Stimulated activated naive B cell treated with anti-CD40 and anti-IgM and Interleukin-4, amounts not matched to agents 10 μg/mL and 1 μg/mL and 100 μg/mL, for 72 hours (primary cell): Measurements from ENCODE around the gene EXOC7.
A peak's percentile ranks its signal among the peaks of the same experiment; 100 is the strongest.
"Not testable (repeated sequence)": the region's sequence is repeated elsewhere in the genome, so short reads cannot be mapped to it uniquely, and the experiment has no call there.

ENCODE experiments used
- ATAC-seq, 2 donors: fragments of 150-1000 bp; cut with Tn5 transposase; replicated peaks; 2 replicates each; pipeline ENCODE4 v1.10.0; 2021; ENCODE audit warnings: moderate library complexity in 1 of 2
- DNase-seq: peaks from one replicate; pipeline ENCODE4 v3.0.0; 2021
- H3K27ac Mint-ChIP-seq: one replicate; pipeline ENCODE4 v1.8.0; 2022; ENCODE audit warnings: mild to moderate bottlenecking, mixed read lengths
- H3K27me3 Mint-ChIP-seq, 2 donors: one replicate each; pipeline ENCODE4 v1.8.0; 2022; ENCODE audit warnings: mixed read lengths in 2 of 2
- H3K36me3 Mint-ChIP-seq, 2 donors: one replicate each; pipeline ENCODE4 v1.8.0; 2022; ENCODE audit warnings: mixed read lengths in 2 of 2, mild to moderate bottlenecking in 1 of 2
- H3K4me1 Mint-ChIP-seq, 2 donors: one replicate each; pipeline ENCODE4 v1.8.0; 2022; ENCODE audit warnings: mixed read lengths in 2 of 2, mild to moderate bottlenecking in 1 of 2
- H3K4me3 Mint-ChIP-seq, 2 donors: one replicate each; pipeline ENCODE4 v1.8.0; 2022; ENCODE audit warnings: mild to moderate bottlenecking in 2 of 2, mixed read lengths in 2 of 2, moderate library complexity in 1 of 2
- H3K9me3 Mint-ChIP-seq, 2 donors: one replicate each; pipeline ENCODE4 v1.8.0; 2022; ENCODE audit warnings: mixed read lengths in 2 of 2, mild to moderate bottlenecking in 1 of 2

The EXOC7 gene

DNA sequence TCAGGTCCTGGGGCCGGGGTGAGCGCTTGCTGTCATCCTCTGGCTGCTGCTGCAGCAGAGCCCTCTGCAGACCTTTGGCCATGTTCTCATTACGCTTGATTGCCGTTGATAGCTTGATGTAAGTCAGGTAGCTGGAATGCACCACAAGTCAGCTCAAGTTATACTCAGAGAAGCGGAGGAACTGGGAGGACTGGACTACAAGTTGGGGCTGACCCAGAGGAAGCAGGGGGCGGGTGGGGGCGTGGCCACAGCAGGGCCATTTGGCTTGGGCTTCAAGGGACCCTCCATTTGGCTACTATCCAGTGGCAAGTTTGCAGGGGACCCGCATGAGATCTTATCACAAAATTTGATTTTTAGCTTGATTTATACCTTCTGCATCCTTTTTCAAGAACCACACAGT lies 57.5 kb downstream of the EXOC7 start:
- Mint-ChIP-seq H3K36me3 (peaks cover 52 to 71% of the 10 kb centered on the region in 2 donors), H3K4me1 (peaks cover 6 to 17% of the 10 kb centered on the region in 2 donors), H3K27ac (no peak overlapping the region), H3K4me3 (no peak overlapping the region), H3K9me3 (no peaks in the 10 kb centered on the region), H3K27me3 (no peaks in the 10 kb centered on the region)
- no peak for ATAC-seq
- no peak for DNase-seq

DNA sequence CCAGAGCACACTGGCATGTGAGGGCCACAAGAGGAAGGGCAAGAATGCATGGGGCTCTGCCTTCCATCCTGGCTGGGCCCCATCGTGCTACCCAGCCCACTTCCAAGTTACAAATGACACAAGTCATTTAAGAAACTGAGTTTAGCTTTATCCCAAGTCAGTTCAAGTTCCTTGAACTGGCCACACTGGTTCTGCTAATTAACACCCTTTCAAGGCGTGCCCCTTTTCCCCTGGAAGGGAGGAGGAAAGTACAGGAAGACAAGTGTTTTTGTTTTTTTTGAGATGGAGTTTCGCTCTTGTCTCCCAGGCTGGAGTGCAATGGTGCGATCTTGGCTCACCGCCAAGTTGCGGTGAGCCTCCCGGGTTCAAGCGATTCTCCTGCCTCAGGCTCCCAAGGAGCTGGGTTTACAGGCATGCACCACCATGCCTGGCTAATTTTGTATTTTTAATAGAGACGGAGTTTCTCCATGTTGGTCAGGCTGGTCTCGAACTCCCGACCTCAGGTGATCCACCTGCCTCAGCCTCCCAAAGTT lies 59.0 kb downstream of the EXOC7 start:
- H3K27ac Mint-ChIP-seq, DNase-seq, H3K4me3 Mint-ChIP-seq, H3K27me3 Mint-ChIP-seq, H3K9me3 Mint-ChIP-seq, ATAC-seq: not testable (repeated sequence)
- Mint-ChIP-seq H3K4me1 (peaks cover 6 to 17% of the 10 kb centered on the region in 2 donors), H3K36me3 (peaks cover 50 to 67% of the 10 kb centered on the region in 2 donors)

DNA sequence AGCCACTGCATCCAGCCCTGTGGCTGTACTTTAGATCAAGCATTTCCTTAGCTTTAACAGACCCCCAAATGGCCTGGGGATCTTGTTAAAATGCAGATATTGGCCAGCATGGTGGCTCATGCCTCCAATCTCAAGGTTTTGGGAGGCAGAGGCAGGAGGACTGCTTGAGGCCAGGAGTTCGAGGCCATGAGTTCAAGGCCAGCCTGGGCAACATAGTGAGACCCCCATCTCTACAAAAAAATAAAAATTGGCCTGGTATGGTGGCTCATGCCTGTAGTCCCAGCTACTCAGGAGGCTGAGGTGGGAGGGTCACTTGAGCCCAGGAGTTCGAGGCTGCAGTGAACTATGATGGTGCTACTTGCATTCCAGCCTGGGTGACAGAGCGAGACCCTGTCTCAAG lies 60.7 kb downstream of the EXOC7 start:
- H3K27me3 Mint-ChIP-seq, H3K4me1 Mint-ChIP-seq, H3K4me3 Mint-ChIP-seq, ATAC-seq, H3K9me3 Mint-ChIP-seq, DNase-seq: not testable (repeated sequence)
- Mint-ChIP-seq H3K27ac (peak overlapping the region; percentile 47), H3K36me3 (peaks cover 43 to 68% of the 10 kb centered on the region in 2 donors)

DNA sequence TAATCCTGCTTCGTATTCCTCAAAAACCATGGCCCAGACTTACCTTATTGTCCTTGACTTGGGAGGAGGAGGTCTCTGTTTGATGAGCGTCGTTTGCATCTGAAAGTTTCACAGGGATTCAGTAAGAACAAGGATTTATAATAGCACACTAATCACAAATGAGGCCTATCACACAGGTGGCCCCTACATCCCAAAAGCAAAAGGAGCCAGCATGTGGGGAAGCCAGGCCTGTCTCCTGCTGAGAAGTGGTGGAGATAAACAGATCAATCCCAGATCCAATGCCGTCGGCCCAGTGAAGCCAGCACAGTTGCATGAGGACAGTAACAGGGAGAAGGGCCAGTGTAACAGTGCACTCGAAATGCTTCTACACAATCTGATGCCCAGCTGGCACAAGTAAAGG lies 63.2 kb downstream of the EXOC7 start:
- Mint-ChIP-seq H3K9me3 (no peaks in the 10 kb centered on the region), H3K4me3 (no peak overlapping the region), H3K36me3 (peaks cover 36 to 60% of the 10 kb centered on the region in 2 donors), H3K27ac (peak overlapping the region; percentile 62), H3K27me3 (no peaks in the 10 kb centered on the region), H3K4me1 (peaks cover 0 to 1% of the 10 kb centered on the region in 2 donors)
- ATAC-seq (no peak), DNase-seq (no peak)

DNA sequence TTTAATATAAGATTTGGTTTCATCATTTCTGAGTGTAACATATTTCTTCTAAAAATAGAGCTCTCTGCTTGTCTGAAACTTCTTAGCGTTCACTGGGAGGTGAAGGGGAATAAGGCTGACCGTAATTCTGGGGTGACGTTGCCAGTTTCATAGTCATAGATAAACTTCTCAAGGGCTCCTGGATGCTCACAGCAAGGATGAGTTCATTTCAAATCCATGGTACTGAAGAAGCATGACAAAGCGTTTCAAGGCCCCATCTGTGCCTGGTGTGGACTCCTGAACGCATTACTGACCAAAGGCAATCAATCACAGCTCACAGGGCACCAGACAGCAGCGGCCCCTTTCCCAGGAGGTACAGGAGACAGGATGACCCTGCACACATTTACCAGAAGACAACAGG lies 64.5 kb downstream of the EXOC7 start:
- Mint-ChIP-seq H3K27ac (no peak overlapping the region), H3K4me3 (no peak overlapping the region), H3K9me3 (no peaks in the 10 kb centered on the region), H3K36me3 (peaks cover 34 to 56% of the 10 kb centered on the region in 2 donors), H3K27me3 (no peaks in the 10 kb centered on the region), H3K4me1 (peaks cover 0 to 1% of the 10 kb centered on the region in 2 donors)
- ATAC-seq (no peak), DNase-seq (no peak)

DNA sequence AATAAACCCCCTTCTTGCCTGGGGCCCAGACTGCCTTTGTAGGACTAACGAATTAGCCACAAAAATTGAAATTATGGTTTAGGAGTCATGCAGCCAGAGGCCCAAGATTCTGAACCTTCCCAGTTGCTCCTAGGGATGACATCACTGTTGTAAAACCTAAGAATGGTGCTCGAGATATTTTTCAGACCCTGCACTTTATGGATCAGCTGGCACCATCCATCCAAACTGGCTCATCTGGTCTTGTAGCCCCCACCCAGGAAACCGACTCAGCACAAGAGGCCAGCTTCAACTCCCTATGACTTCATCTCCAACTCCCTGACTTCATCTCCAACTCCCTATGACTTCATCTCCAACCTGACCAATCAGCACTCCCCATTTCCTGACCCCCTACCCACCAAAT lies 65.5 kb downstream of the EXOC7 start:
- DNase-seq (no peak), ATAC-seq (no peak)
- H3K27ac Mint-ChIP-seq, result no peak overlapping the region
- H3K4me1 Mint-ChIP-seq, result peaks cover 0 to 1% of the 10 kb centered on the region in 2 donors
- H3K36me3 Mint-ChIP-seq, result peaks cover 23 to 48% of the 10 kb centered on the region in 2 donors
- no peak overlapping the region for H3K4me3 Mint-ChIP-seq
- H3K27me3 Mint-ChIP-seq, result no peaks in the 10 kb centered on the region
- H3K9me3 Mint-ChIP-seq, result no peaks in the 10 kb centered on the region

DNA sequence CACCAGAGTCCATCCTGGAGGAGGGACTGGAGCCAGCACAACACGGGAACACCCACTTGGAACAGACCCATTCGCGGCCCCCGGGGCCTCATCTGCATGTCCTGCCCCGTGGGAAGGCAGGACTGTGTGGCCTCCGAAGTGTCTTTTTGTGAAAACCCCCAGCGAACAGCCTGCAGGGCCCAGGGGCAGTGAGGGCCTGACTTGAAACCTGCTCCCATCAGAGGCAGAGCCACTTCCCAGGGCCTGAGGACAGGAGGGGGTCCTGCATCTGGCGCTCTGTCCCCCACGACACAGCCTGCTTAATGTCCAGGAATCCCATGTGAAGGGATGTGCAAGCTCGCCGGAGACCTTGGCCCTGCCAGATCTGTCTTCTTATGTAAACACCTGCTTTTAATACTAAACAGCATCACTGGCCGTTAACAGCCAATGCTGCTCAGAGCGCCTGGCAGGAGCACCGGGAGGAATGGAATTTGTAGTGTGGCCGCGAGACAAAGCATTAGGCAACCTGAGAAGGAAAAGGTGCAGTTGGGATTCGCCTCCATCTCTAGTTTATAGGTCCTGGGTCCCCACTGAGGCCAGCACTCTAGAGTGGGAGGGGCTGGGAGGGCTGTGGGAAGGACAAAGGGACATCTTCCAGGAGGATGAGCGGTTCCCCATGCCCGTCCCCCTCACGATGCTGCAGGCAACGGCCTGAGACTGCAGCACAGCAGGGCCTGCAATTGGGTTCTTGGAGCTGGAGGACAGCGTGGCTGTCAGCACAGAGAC lies 66.9 kb downstream of the EXOC7 start:
- Mint-ChIP-seq H3K9me3 (no peaks in the 10 kb centered on the region), H3K27me3 (no peaks in the 10 kb centered on the region), H3K27ac (no peak overlapping the region), H3K36me3 (peaks cover 17 to 41% of the 10 kb centered on the region in 2 donors), H3K4me1 (peaks cover 0 to 1% of the 10 kb centered on the region in 2 donors), H3K4me3 (no peak overlapping the region)
- ATAC-seq (no peak), DNase-seq (no peak)

DNA sequence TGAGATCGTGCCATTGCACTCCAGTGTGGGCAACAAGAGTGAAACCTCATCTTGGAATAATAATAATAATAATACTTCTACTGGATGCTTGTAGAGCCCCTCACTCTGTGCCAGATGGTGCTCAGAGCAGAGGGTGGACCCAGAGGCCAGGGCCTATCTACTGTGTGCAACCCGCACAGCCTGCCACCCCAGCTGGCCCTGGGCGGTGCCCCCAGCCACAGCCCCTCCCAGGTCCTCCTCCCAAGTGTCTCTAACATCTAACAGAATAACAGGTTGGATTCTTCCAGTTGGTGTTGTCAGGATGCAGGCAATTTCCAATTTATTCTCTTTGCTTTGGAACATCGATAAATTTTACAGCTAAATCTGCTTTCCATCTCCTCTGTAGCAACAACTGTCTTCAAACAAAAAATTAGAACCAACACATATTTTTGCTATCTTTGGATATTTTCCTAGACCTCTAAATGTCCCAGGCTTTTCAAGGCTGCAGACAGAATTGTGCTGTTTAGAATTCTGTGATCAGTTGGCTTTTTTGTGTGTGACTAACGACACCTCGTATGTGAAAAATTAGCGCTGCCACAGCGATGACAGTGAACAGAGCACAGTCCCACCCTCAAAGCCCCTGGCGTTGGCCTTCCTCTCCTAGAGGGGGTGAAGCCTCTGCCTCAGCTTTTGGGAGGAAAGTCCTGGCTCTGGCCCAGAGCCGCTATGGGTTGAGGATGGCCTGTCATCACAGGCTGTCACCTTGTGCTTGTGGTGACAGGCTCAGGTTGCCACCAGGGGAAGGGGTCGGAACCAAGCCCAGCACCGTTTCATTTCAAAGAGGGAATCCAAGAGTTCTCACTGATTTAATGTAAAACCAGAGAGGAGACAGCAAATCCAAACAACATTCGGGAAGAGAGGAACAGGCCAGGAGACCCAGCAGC lies 68.9 kb downstream of the EXOC7 start:
- H3K36me3 Mint-ChIP-seq, result peaks cover 9 to 27% of the 10 kb centered on the region in 2 donors
- H3K9me3 Mint-ChIP-seq, result no peaks in the 10 kb centered on the region
- ATAC-seq, result no peak
- DNase-seq, result no peak
- no peak overlapping the region for H3K27ac Mint-ChIP-seq
- peaks cover 0 to 2% of the 10 kb centered on the region in 2 donors for H3K27me3 Mint-ChIP-seq
- H3K4me1 Mint-ChIP-seq, result peaks cover 3 to 4% of the 10 kb centered on the region in 2 donors
- no peak overlapping the region for H3K4me3 Mint-ChIP-seq

DNA sequence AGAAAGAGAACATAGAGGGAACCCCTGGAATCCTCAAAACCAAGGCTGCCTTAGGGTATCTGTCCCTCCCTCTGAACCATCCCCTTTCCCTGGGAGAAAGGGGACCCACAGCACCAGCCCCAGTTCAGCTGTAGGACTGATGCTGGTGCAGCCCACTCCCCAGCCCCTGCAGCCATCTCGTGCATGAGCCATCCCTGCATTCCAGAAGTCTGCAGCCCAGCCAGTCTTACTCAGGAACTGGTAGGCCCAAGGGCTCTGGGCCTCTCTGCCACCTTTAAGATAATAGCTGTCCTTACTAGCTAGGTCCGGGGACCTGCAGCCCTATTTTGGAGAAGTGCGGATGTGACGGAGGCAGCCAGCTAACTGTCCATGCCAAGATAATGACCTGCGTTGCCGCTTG lies 70.4 kb downstream of the EXOC7 start:
- Mint-ChIP-seq H3K36me3 (peaks cover 3 to 12% of the 10 kb centered on the region in 2 donors), H3K27me3 (peaks cover 0 to 8% of the 10 kb centered on the region in 2 donors), H3K27ac (no peak overlapping the region), H3K4me1 (peaks cover 8 to 12% of the 10 kb centered on the region in 2 donors), H3K4me3 (no peak overlapping the region), H3K9me3 (no peaks in the 10 kb centered on the region)
- ATAC-seq, result no peak
- DNase-seq, result no peak

DNA sequence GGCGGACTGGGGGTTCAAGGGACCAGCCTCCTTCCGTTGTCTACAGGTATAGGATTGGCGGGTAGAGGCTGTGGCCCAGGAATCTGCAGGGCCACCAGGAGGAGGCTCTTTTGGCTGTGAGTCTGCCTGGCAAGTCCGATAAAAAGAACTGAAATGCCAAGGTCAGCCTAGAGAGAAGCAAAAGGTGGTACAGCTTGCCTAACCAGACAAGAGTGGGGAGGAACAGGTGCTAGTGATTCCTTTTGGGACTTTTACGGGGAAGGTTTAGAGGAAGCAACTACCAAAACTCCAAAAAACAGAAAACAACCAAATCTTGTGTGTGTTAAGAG lies 70.8 kb downstream of the EXOC7 start:
- H3K4me3 Mint-ChIP-seq, result no peak overlapping the region
- DNase-seq (no peak), ATAC-seq (no peak)
- H3K4me1 Mint-ChIP-seq, result peaks cover 8 to 12% of the 10 kb centered on the region in 2 donors
- H3K36me3 Mint-ChIP-seq, result peaks cover 2 to 10% of the 10 kb centered on the region in 2 donors
- H3K27me3 Mint-ChIP-seq, result peaks cover 0 to 8% of the 10 kb centered on the region in 2 donors
- H3K9me3 Mint-ChIP-seq, result no peaks in the 10 kb centered on the region
- no peak overlapping the region for H3K27ac Mint-ChIP-seq

DNA sequence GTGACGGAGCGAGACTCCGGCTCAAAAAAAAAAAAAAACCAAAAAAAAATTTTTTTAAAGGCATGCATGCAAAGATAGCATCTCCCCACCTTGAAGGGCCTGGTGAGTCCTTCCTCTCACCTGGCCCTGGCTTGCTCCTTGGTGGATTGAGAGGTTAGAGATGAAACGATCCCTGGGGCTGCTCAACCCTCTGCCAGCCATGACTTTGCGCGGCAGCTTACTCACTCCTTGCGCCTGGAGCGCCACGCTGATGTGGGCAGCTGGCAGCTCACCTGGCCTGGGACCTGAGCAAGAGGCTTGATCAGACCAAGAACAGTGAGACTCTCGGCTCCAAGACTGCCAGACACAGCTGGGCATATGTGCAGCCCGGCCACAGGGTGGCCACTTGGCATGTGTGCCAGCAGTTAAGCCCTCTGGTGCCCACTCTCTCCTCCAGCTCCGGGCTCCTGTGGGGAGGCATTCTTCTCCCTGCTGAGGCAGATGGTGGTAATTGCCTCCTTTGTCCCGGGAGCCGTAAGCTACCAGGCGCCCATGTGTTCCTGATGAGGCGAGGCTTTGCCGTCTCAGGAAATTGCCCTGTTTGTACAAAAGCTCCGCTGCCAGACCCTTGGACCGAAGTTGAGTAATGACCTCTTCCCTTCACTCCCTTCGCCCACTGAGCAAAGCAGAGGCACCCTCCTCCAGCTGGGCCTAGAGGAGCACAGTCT lies 71.4 kb downstream of the EXOC7 start:
- DNase-seq, result no peak
- ATAC-seq, result no peak
- H3K4me3 Mint-ChIP-seq, result no peak overlapping the region
- peaks cover 0 to 8% of the 10 kb centered on the region in 2 donors for H3K27me3 Mint-ChIP-seq
- H3K36me3 Mint-ChIP-seq, result peaks cover 2 to 10% of the 10 kb centered on the region in 2 donors
- no peak overlapping the region for H3K27ac Mint-ChIP-seq
- H3K4me1 Mint-ChIP-seq, result peaks cover 9 to 12% of the 10 kb centered on the region in 2 donors
- H3K9me3 Mint-ChIP-seq, result no peaks in the 10 kb centered on the region
